Progenitor cell of endocrine pancreas (in vitro differentiated cells): ENCODE data around the gene PAWR. TPM values are rescaled to one million over a fixed set of nuclear protein-coding genes. Genes with fewer than 3 reads are reported as not detected.

Experiments used
- DNase-seq: peaks from one replicate; pipeline ENCODE4 v3.0.0; 2021; ENCODE audit warnings: low spot score; ENCODE audit not compliant: unreplicated experiment
- H3K27ac Mint-ChIP-seq: 2 replicates; pipeline ENCODE4 v1.8.0; 2021; ENCODE audit warnings: mild to moderate bottlenecking, moderate library complexity, mixed read lengths
- H3K27me3 Mint-ChIP-seq: 2 replicates; pipeline ENCODE4 v1.8.0; 2021; ENCODE audit warnings: mixed read lengths
- H3K36me3 Mint-ChIP-seq: 2 replicates; pipeline ENCODE4 v1.8.0; 2022; ENCODE audit warnings: mixed read lengths; ENCODE audit not compliant: insufficient read depth
- H3K4me1 Mint-ChIP-seq: 2 replicates; pipeline ENCODE4 v1.8.0; 2021; ENCODE audit warnings: low read depth, mixed read lengths
- H3K4me3 Mint-ChIP-seq: 2 replicates; pipeline ENCODE4 v1.8.0; 2021; ENCODE audit warnings: low read depth, mild to moderate bottlenecking, moderate library complexity, mixed read lengths
- H3K9me3 Mint-ChIP-seq: 2 replicates; pipeline ENCODE4 v1.8.0; 2021; ENCODE audit warnings: low read depth, mixed read lengths
- CTCF ChIP-seq: fragments of 200-600 bp; sonication (generic); IDR thresholded peaks from one replicate; pipeline ENCODE4 v1.5.0; 2021; ENCODE audit warnings: antibody characterized with exemption, mild to moderate bottlenecking; ENCODE audit not compliant: unreplicated experiment
- total RNA-seq: library from RNA; stranded (reverse); gene quantifications from 2 replicates; pipeline ENCODE4 v1.2.1, GENCODE V29; 2021

Gene PAWR
- total RNA-seq, 1 donor from 2014 or later = 85.7 TPM

GRCh38 chr12:79591988-79592387 lies 98.8 kb downstream of the PAWR start:
- no peaks in the 10 kb centered on the region for H3K4me1 Mint-ChIP-seq
- H3K27me3 Mint-ChIP-seq = no peaks in the 10 kb centered on the region
- H3K36me3 Mint-ChIP-seq = peaks cover 10% of the 10 kb centered on the region
- H3K9me3 Mint-ChIP-seq = no peaks in the 10 kb centered on the region
- no peak overlapping the region for H3K27ac Mint-ChIP-seq
- no peak overlapping the region for H3K4me3 Mint-ChIP-seq
- no peak for DNase-seq
- no peak for TF ChIP-seq CTCF

DNA sequence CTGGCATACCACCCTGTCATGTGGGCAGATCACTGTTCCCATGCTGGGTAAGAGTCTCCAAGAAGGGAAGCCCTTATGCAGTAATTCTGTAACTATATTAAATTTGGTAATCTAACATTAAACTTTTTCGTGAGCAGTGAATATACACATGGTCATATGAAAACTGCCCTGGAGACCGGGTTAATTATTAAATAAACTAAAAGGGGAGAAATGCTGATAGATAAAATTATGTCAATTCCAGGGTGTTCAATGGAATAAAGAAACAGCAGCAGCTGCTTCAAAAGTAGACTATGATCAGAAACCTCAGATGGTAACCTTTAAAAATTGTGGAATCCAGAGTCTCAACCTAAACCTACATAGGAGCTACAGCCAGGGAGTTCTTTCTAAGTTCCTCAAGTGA lies 100.0 kb downstream of the PAWR start:
- Mint-ChIP-seq H3K4me3 (no peak overlapping the region), H3K27me3 (no peaks in the 10 kb centered on the region), H3K9me3 (no peaks in the 10 kb centered on the region), H3K36me3 (peaks cover 9% of the 10 kb centered on the region), H3K4me1 (no peaks in the 10 kb centered on the region), H3K27ac (no peak overlapping the region)
- TF ChIP-seq CTCF = no peak
- DNase-seq = no peak

DNA sequence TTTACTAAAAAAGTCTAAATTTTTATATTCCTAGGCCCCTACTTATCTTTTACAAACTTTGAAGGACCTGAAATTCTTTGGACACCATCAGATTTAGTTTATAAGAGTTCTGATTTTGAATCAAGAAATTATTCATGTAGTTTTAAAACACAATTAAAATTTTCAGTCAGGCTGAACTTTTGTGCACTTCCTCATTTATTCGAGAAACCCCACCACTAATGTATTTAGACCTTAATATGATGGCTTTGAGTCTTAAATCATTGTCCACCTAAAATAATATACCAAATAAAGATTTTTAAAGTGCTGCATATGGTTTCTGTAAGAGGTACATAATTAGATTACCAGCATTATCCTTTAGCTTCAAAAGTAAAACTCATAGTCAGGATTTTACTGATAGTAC lies 103.4 kb downstream of the PAWR start:
- Mint-ChIP-seq H3K36me3 (peaks cover 6% of the 10 kb centered on the region), H3K4me1 (no peaks in the 10 kb centered on the region), H3K27ac (no peak overlapping the region), H3K27me3 (no peaks in the 10 kb centered on the region), H3K4me3 (no peak overlapping the region), H3K9me3 (no peaks in the 10 kb centered on the region)
- no peak for TF ChIP-seq CTCF
- DNase-seq = no peak

- Mint-ChIP-seq H3K4me3 (no peak overlapping the region), H3K4me1 (no peaks in the 10 kb centered on the region), H3K36me3 (peaks cover 6% of the 10 kb centered on the region), H3K27ac (no peak overlapping the region), H3K9me3 (no peaks in the 10 kb centered on the region), H3K27me3 (no peaks in the 10 kb centered on the region)
- no peak for DNase-seq
- TF ChIP-seq CTCF = no peak
Observed at GRCh38 chr12:79585147-79585546, 105.6 kb downstream of the PAWR start.

GRCh38 chr12:79573820-79574219 lies 116.9 kb downstream of the PAWR start:
- H3K4me3 Mint-ChIP-seq = no peak overlapping the region
- H3K9me3 Mint-ChIP-seq = peaks cover 32% of the 10 kb centered on the region
- TF ChIP-seq CTCF = no peak
- no peaks in the 10 kb centered on the region for H3K27me3 Mint-ChIP-seq
- H3K4me1 Mint-ChIP-seq = no peaks in the 10 kb centered on the region
- H3K36me3 Mint-ChIP-seq = peaks cover 50% of the 10 kb centered on the region
- H3K27ac Mint-ChIP-seq = no peak overlapping the region
- DNase-seq = no peak
